IMR-90 (cell line): Measurements from ENCODE around the gene TDRD1. TPM values are rescaled to one million over a fixed set of nuclear protein-coding genes. Genes with fewer than 3 reads are reported as not detected.

Source experiments
- ATAC-seq: fragments of 200-7000 bp; cut with Tn5 transposase; 2 replicates; pipeline ENCODE4 v1.9.1; 2020; ENCODE audit warnings: low read depth, mild to moderate bottlenecking, moderate library complexity
- BruUV-seq: library from RNA; stranded (reverse); fragments of 400-500 nt; replicated peaks from 2 replicates; lab custom pipeline; 2021; lab: Mats Ljungman, UMichigan
- CTCF ChIA-PET: fragments of 300-600 bp; formaldehyde crosslinking; extraction: SDS; loops from one replicate; lab custom pipeline; 2021; ENCODE audit warnings: antibody characterized with exemption; lab: Yijun Ruan, JAX
- POLR2A ChIA-PET: fragments of 300-600 bp; sonication (Branson Sonifier 250); formaldehyde crosslinking; loops from one replicate; lab custom pipeline; 2022; ENCODE audit warnings: antibody characterized with exemption; ENCODE audit not compliant: unreplicated experiment; lab: Charles Lee
- DNase-seq: peaks from one replicate; pipeline ENCODE4 v3.0.0; 2013
- H2AFZ ChIP-seq: replicated peaks from 2 replicates; pipeline ENCODE3; 2013; ENCODE audit warnings: low read length, mild to moderate bottlenecking; ENCODE audit not compliant: poor library complexity
- H2AK5ac ChIP-seq: 2 replicates; pipeline ENCODE4 v1.6.1; 2013; ENCODE audit warnings: low read depth, low read length, inconsistent platforms
- H2AK9ac ChIP-seq: replicated peaks from 2 replicates; pipeline ENCODE3; 2013; ENCODE audit warnings: mild to moderate bottlenecking, low read depth, low read length, moderate library complexity; ENCODE audit not compliant: poor library complexity
- H2BK120ac ChIP-seq: 2 replicates; pipeline ENCODE4 v1.6.1; 2013; ENCODE audit warnings: low read depth, low read length, inconsistent platforms
- H2BK15ac ChIP-seq: 3 replicates; pipeline ENCODE4 v1.6.1; 2013; ENCODE audit warnings: low read depth, low read length, inconsistent platforms
- H2BK20ac ChIP-seq: 2 replicates; pipeline ENCODE4 v1.6.1; 2013; ENCODE audit warnings: low read depth, mild to moderate bottlenecking, inconsistent platforms, low read length, moderate library complexity
- H2BK5ac ChIP-seq: 2 replicates; pipeline ENCODE4 v1.6.1; 2013; ENCODE audit warnings: mild to moderate bottlenecking, low read depth, low read length, inconsistent platforms; ENCODE audit not compliant: poor library complexity, severe bottlenecking
- H3K14ac ChIP-seq: replicated peaks from 2 replicates; pipeline ENCODE4 v1.6.1; 2013; ENCODE audit warnings: low read depth, low read length, inconsistent platforms
- H3K18ac ChIP-seq: 2 replicates; pipeline ENCODE4 v1.6.1; 2013; ENCODE audit warnings: low read depth, low read length, control low read depth
- H3K23ac ChIP-seq: 2 replicates; pipeline ENCODE4 v1.6.1; 2013; ENCODE audit warnings: low read depth, low read length, inconsistent platforms
- H3K27ac ChIP-seq: 2 replicates; pipeline ENCODE4 v1.5.1; 2013; ENCODE audit warnings: mild to moderate bottlenecking, control low read depth, low read length; ENCODE audit not compliant: insufficient read depth
- H3K27me3 ChIP-seq: 2 replicates; pipeline ENCODE4 v1.6.1; 2013; ENCODE audit warnings: low read length; ENCODE audit not compliant: control insufficient read depth, insufficient read depth
- H3K36me3 ChIP-seq: 2 replicates; pipeline ENCODE4 v1.6.1; 2013; ENCODE audit warnings: low read length, mixed read lengths; ENCODE audit not compliant: control insufficient read depth, insufficient read depth
- H3K4ac ChIP-seq: 2 replicates; pipeline ENCODE4 v1.6.1; 2013; ENCODE audit warnings: low read depth, low read length, inconsistent platforms
- H3K4me1 ChIP-seq: 2 replicates; pipeline ENCODE4 v1.6.1; 2013; ENCODE audit warnings: low read length, mixed read lengths; ENCODE audit not compliant: control insufficient read depth, insufficient read depth
- H3K4me2 ChIP-seq: 2 replicates; pipeline ENCODE4 v1.6.1; 2013; ENCODE audit warnings: low read depth, mild to moderate bottlenecking, control low read depth, low read length, moderate library complexity
- H3K4me3 ChIP-seq: 2 replicates; pipeline ENCODE4 v1.5.1; 2013; ENCODE audit warnings: low read depth, mild to moderate bottlenecking, control low read depth, low read length, moderate library complexity; ENCODE audit not compliant: insufficient read depth
- H3K56ac ChIP-seq: 2 replicates; pipeline ENCODE4 v1.6.1; 2013; ENCODE audit warnings: low read length, inconsistent platforms; ENCODE audit not compliant: insufficient read depth; ENCODE audit errors: extremely low read depth
- H3K79me1 ChIP-seq, 2 experiments: 2 replicates each; pipeline ENCODE4 v1.6.1; 2013; ENCODE audit warnings: low read length in 2 of 2, inconsistent platforms in 1 of 2, low read depth in 1 of 2
- H3K9ac ChIP-seq: 2 replicates; pipeline ENCODE4 v1.6.1; 2013; ENCODE audit warnings: low read depth, low read length, control low read depth
- H3K9me1 ChIP-seq: 2 replicates; pipeline ENCODE4 v1.6.1; 2013; ENCODE audit warnings: low read length, inconsistent platforms; ENCODE audit not compliant: insufficient read depth
- H3K9me3 ChIP-seq: 2 replicates; pipeline ENCODE4 v1.6.1; 2013; ENCODE audit warnings: low read length; ENCODE audit not compliant: control insufficient read depth, insufficient read depth
- H4K20me1 ChIP-seq: 2 replicates; pipeline ENCODE4 v1.6.1; 2013; ENCODE audit warnings: low read length, inconsistent platforms; ENCODE audit not compliant: insufficient read depth
- H4K5ac ChIP-seq: 2 replicates; pipeline ENCODE4 v1.6.1; 2013; ENCODE audit warnings: mild to moderate bottlenecking, low read depth, low read length, control low read depth
- H4K8ac ChIP-seq, 2 experiments: 2 replicates each; pipeline ENCODE4 v1.6.1; 2013; ENCODE audit warnings: low read depth in 2 of 2, low read length in 2 of 2, control low read depth in 1 of 2, inconsistent platforms in 1 of 2
- H4K91ac ChIP-seq: 2 replicates; pipeline ENCODE4 v1.6.1; 2013; ENCODE audit warnings: low read depth, low read length, inconsistent platforms; ENCODE audit not compliant: insufficient read depth
- CEBPB ChIP-seq: IDR thresholded peaks from 2 replicates; pipeline ENCODE4 v1.6.1; 2012; ENCODE audit warnings: low read depth, low read length, improper control_type of control experiment
- POLR2A ChIP-seq: IDR thresholded peaks from 2 replicates; pipeline ENCODE4 v1.6.1; 2012; ENCODE audit warnings: mild to moderate bottlenecking, low read depth, low read length
- RAD21 ChIP-seq: IDR thresholded peaks from 2 replicates; pipeline ENCODE4 v1.6.1; 2012; ENCODE audit warnings: low read length, improper control_type of control experiment
- RCOR1 ChIP-seq: IDR thresholded peaks from 2 replicates; pipeline ENCODE4 v1.6.1; 2012; ENCODE audit warnings: mild to moderate bottlenecking, low read length, improper control_type of control experiment; ENCODE audit not compliant: insufficient replicate concordance
- RFX5 ChIP-seq: IDR thresholded peaks from 2 replicates; pipeline ENCODE4 v1.8.0; 2012; ENCODE audit warnings: low read depth, mild to moderate bottlenecking, low read length, moderate library complexity
- whole genome bisulfite sequencing, 2 experiments: methylation state at CpG; one replicate each; pipeline versions ENCODE4 v1.1.5 to v1.1.7; 2013; ENCODE audit warnings: missing lambda C conversion rate in 2 of 2; ENCODE audit not compliant: insufficient read length in 1 of 2; ENCODE audit errors: extremely low coverage in 2 of 2; 5-methylcytosine and 5-hydroxymethylcytosine counted together
- dilution Hi-C: fragments of 300-500 bp; cut with HindIII; formaldehyde crosslinking; loops from one replicate; pipeline ENCODE4 v1.14.3; 2018; ENCODE audit warnings: low sequenced_read_pairs; ENCODE audit not compliant: unreplicated experiment
- in situ Hi-C: fragments of 300-500 bp; cut with MboI; formaldehyde crosslinking; loops from 3 replicates; pipeline ENCODE4 v1.14.3; 2019; ENCODE audit warnings: low sequenced_read_pairs, inconsistent platforms, mixed read lengths
- intact Hi-C: fragments of 100-400 bp; cut with micrococcal nuclease; formaldehyde crosslinking; loops from 2 replicates; pipeline ENCODE4 v1.10.0; 2022
- polyA plus RNA-seq, 3 experiments: library from polyadenylated mRNA; depleted of rRNA; stranded (reverse); fragments of >200 nt; gene quantifications; 2 replicates each; pipeline ENCODE4 v1.2.3, GENCODE V29; 2012; ENCODE audit warnings: low replicate concordance in 1 of 3
- total RNA-seq: library from RNA; depleted of rRNA; stranded (reverse); fragments of >200 nt; gene quantifications from 2 replicates; pipeline ENCODE4 v1.2.3, GENCODE V29; 2012
- TF ChIP-seq, protein P1 (sequence below): fragments of 150-350 bp; IDR thresholded peaks from 2 replicates; pipeline ENCODE4 v1.6.1; 2016; ENCODE audit warnings: low read depth, mild to moderate bottlenecking, low read length, moderate library complexity, borderline replicate concordance
- TF ChIP-seq, protein P2 (sequence below): conservative IDR thresholded peaks from 2 replicates; pipeline ENCODE4 v1.5.1; 2012; ENCODE audit warnings: mild to moderate bottlenecking, low read depth, low read length, improper control_type of control experiment

The TDRD1 gene
- total and polyA plus RNA-seq, 2 of the 4 experiments (the other 2 are of a cell fraction), result not detected

DNA sequence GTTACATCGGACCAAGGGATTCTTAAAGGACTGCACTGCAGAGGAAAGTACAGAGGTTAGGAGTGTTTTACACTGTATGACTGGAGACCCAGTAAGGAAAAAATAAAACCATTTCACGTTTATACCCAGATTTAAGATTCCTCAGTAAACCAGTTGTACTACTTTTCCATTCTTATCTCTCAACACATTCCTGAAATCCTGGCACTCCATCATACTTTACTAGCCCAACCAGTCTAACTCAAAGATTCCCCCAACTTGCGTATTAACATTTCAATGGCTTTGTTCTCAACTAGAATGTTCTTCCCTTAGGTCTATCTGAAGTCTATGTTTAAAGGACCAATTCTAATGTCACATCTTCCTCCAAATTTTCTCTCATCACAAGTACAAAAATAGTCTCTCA is 13.1 kb upstream of the TDRD1 start:
- ATAC-seq, result no peak
- H3K9me1 ChIP-seq, result no peaks in the 10 kb centered on the region
- no peak overlapping the region for H2AK9ac ChIP-seq
- H3K4me2 ChIP-seq, result no peak overlapping the region
- H3K4ac ChIP-seq, result no peak overlapping the region
- H3K9me3 ChIP-seq, result peaks cover 4% of the 10 kb centered on the region
- H4K20me1 ChIP-seq, result no peaks in the 10 kb centered on the region
- no peak overlapping the region for H2BK15ac ChIP-seq
- H3K4me3 ChIP-seq, result no peak overlapping the region
- H3K27me3 ChIP-seq, result no peaks in the 10 kb centered on the region
- no peak overlapping the region for H3K9ac ChIP-seq
- H3K4me1 ChIP-seq, result no peaks in the 10 kb centered on the region
- no peak overlapping the region for H3K14ac ChIP-seq
- H3K27ac ChIP-seq, result no peak overlapping the region
- no peak overlapping the region for H2BK120ac ChIP-seq
- no peak overlapping the region for H3K56ac ChIP-seq
- H2BK5ac ChIP-seq, result no peak overlapping the region
- no peak overlapping the region for H3K18ac ChIP-seq
- no CpG with 5 or more reads among the region's 3 CpGs for WGBS, 2 experiments
- H3K36me3 ChIP-seq, result no peaks in the 10 kb centered on the region
- TF ChIP-seq POLR2A (no peak), RAD21 (no peak), CEBPB (no peak), RCOR1 (no peak), RFX5 (no peak)
- TF ChIP-seq, protein P1, sequence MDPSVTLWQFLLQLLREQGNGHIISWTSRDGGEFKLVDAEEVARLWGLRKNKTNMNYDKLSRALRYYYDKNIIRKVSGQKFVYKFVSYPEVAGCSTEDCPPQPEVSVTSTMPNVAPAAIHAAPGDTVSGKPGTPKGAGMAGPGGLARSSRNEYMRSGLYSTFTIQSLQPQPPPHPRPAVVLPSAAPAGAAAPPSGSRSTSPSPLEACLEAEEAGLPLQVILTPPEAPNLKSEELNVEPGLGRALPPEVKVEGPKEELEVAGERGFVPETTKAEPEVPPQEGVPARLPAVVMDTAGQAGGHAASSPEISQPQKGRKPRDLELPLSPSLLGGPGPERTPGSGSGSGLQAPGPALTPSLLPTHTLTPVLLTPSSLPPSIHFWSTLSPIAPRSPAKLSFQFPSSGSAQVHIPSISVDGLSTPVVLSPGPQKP, result no peak
- TF ChIP-seq, protein P2, sequence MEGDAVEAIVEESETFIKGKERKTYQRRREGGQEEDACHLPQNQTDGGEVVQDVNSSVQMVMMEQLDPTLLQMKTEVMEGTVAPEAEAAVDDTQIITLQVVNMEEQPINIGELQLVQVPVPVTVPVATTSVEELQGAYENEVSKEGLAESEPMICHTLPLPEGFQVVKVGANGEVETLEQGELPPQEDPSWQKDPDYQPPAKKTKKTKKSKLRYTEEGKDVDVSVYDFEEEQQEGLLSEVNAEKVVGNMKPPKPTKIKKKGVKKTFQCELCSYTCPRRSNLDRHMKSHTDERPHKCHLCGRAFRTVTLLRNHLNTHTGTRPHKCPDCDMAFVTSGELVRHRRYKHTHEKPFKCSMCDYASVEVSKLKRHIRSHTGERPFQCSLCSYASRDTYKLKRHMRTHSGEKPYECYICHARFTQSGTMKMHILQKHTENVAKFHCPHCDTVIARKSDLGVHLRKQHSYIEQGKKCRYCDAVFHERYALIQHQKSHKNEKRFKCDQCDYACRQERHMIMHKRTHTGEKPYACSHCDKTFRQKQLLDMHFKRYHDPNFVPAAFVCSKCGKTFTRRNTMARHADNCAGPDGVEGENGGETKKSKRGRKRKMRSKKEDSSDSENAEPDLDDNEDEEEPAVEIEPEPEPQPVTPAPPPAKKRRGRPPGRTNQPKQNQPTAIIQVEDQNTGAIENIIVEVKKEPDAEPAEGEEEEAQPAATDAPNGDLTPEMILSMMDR, result no peak
- CTCF ChIA-PET, result no interaction called here
- H3K79me1 ChIP-seq, result peaks cover 11 to 17% of the 10 kb centered on the region in 2 experiments
- no peak overlapping the region for H2AK5ac ChIP-seq
- H2BK20ac ChIP-seq, result no peak overlapping the region
- POLR2A ChIA-PET, result no interaction called here
- DNase-seq, result no peak
- H4K5ac ChIP-seq, result no peak overlapping the region
- BruUV-seq, result no TSS peak
- intact Hi-C loops, result no loop called here
- no peak overlapping the region for H3K23ac ChIP-seq
- in situ Hi-C loops, result no loop called here
- H4K91ac ChIP-seq, result no peak overlapping the region
- dilution Hi-C loops, result no loop called here
- H2AFZ ChIP-seq, result no peak overlapping the region
- H4K8ac ChIP-seq, result no peak overlapping the region
